MCF 10A (cell line): ENCODE data around the gene PIK3IP1. TPM values are rescaled to one million over a fixed set of nuclear protein-coding genes. Genes with fewer than 3 reads are reported as not detected.
A peak's percentile ranks its signal among the peaks of the same experiment; 100 is the strongest.

Experiments
- BruUV-seq: library from RNA; stranded (reverse); fragments of 400-500 nt; replicated peaks from 2 replicates; lab custom pipeline; 2021; lab: Mats Ljungman, UMichigan
- CTCF ChIA-PET: fragments of 300-600 bp; sonication (Branson Sonifier 250); formaldehyde crosslinking; extraction: SDS; loops from one replicate; lab custom pipeline; 2021; ENCODE audit warnings: antibody characterized with exemption, inconsistent platforms; lab: Yijun Ruan, JAX
- POLR2A ChIA-PET: fragments of 300-600, 350-650 bp; sonication (Branson Sonifier 250); formaldehyde crosslinking; extraction: SDS; loops from one replicate; lab custom pipeline; 2020; ENCODE audit warnings: antibody characterized with exemption, inconsistent platforms; lab: Yijun Ruan, JAX
- DNase-seq: peaks from one replicate; pipeline ENCODE4 v3.0.0-alpha.2; 2018; ENCODE audit not compliant: unreplicated experiment
- H3K27ac Mint-ChIP-seq: one replicate; pipeline ENCODE4 v1.8.0; 2022; ENCODE audit warnings: mild to moderate bottlenecking, low read depth, mixed read lengths; ENCODE audit not compliant: unreplicated experiment
- H3K27me3 Mint-ChIP-seq: one replicate; pipeline ENCODE4 v1.8.0; 2022; ENCODE audit warnings: mixed read lengths; ENCODE audit not compliant: insufficient read depth, unreplicated experiment
- H3K36me3 Mint-ChIP-seq: one replicate; pipeline ENCODE4 v1.8.0; 2022; ENCODE audit warnings: mild to moderate bottlenecking, moderate library complexity, mixed read lengths; ENCODE audit not compliant: insufficient read depth, unreplicated experiment
- H3K4me1 Mint-ChIP-seq: one replicate; pipeline ENCODE4 v1.8.0; 2022; ENCODE audit warnings: mixed read lengths; ENCODE audit not compliant: insufficient read depth, unreplicated experiment
- H3K4me3 Mint-ChIP-seq: one replicate; pipeline ENCODE4 v1.8.0; 2022; ENCODE audit warnings: mild to moderate bottlenecking, moderate library complexity, mixed read lengths; ENCODE audit not compliant: unreplicated experiment
- H3K9me3 Mint-ChIP-seq: one replicate; pipeline ENCODE4 v1.8.0; 2022; ENCODE audit warnings: mixed read lengths; ENCODE audit not compliant: unreplicated experiment
- intact Hi-C: fragments of 100-400 bp; cut with micrococcal nuclease; formaldehyde crosslinking; loops from 2 replicates; pipeline ENCODE4 v1.14.1; 2022
- total RNA-seq: library from RNA; stranded (reverse); gene quantifications from 2 replicates; pipeline ENCODE4 v1.2.3, GENCODE V29; 2022
- TF ChIP-seq, protein P1 (sequence below): fragments of 200-600 bp; IDR thresholded peaks from one replicate; pipeline ENCODE4 v1.8.0; 2022; ENCODE audit warnings: antibody characterized with exemption, mild to moderate bottlenecking; ENCODE audit not compliant: unreplicated experiment

PIK3IP1 gene
- total RNA-seq, 1 experiment from 2014 or later, result 0.93 TPM

DNA sequence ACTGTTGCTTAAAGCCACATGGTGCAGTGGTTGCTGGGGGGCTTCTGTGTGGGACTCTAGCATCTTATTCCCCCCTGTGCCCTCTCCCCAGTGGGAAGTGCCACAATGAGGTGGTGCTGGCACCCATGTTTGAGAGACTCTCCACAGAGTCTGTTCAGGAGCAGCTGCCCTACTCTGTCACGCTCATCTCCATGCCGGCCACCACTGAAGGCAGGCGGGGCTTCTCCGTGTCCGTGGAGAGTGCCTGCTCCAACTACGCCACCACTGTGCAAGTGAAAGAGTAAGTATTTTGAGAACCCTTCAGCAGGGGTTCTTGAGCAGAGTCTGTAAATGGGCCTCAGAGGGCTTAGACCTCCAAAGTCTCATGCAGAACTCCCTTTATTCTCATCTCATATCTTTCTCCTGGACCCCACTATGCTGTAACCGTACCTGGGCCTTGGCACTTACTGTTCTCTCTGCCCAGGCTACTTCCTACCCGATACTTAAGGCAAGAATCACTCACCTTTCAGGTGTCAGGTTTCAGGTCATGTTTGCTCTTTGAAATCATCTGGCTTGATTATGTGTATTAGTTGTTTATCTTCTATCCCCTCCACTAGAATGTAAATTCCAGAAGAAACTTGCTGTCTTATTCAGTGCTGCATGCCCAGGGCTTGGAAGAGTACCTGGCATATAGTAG is 32.4 kb downstream of the PIK3IP1 start:
- POLR2A ChIA-PET, result interaction anchor here (13.1 kb wide), 1 partner anchor 10 kb away, joined by 188 read pairs; no protein-coding TSS in a partner anchor
- intact Hi-C loops, result no loop called here
- Mint-ChIP-seq H3K4me3 (no peak overlapping the region), H3K4me1 (peaks cover 26% of the 10 kb centered on the region), H3K27ac (peak overlapping the region; percentile 33), H3K27me3 (no peaks in the 10 kb centered on the region), H3K36me3 (peaks cover 90% of the 10 kb centered on the region), H3K9me3 (no peaks in the 10 kb centered on the region)
- CTCF ChIA-PET, result interaction anchor here (0.5 to 5.1 kb wide), 2 partner anchors 12 to 50 kb away, joined by 3 to 30 read pairs; no protein-coding TSS in a partner anchor
- DNase-seq, result no peak
- no TSS peak for BruUV-seq
- TF ChIP-seq, protein P1, sequence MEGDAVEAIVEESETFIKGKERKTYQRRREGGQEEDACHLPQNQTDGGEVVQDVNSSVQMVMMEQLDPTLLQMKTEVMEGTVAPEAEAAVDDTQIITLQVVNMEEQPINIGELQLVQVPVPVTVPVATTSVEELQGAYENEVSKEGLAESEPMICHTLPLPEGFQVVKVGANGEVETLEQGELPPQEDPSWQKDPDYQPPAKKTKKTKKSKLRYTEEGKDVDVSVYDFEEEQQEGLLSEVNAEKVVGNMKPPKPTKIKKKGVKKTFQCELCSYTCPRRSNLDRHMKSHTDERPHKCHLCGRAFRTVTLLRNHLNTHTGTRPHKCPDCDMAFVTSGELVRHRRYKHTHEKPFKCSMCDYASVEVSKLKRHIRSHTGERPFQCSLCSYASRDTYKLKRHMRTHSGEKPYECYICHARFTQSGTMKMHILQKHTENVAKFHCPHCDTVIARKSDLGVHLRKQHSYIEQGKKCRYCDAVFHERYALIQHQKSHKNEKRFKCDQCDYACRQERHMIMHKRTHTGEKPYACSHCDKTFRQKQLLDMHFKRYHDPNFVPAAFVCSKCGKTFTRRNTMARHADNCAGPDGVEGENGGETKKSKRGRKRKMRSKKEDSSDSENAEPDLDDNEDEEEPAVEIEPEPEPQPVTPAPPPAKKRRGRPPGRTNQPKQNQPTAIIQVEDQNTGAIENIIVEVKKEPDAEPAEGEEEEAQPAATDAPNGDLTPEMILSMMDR, result no peak

DNA sequence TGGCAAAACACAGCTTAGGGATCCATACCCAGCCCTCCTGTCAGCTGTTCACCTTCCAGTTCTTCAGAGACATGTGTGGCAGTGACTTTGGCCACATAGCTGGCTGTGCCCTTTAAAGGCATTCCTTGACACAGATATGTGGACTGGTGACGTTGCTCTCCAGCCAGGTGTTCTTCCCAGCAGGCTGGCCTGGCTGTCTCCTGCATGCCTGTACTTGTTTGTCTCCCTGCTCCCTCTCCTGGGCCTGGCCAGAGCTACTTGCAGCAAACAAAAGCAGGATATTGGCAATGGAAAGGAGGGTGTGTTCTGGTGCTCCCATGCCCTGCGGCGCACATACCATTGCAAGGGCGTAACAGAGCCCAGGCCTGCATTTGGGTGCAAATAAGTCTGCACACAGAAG is 38.3 kb downstream of the PIK3IP1 start:
- peak; percentile 97 for DNase-seq
- H3K9me3 Mint-ChIP-seq, result no peaks in the 10 kb centered on the region
- H3K36me3 Mint-ChIP-seq, result peaks cover 59% of the 10 kb centered on the region
- CTCF ChIA-PET, result interaction anchor here (0.6 to 4.4 kb wide), 16 partner anchors 9 to 839 kb away, joined by 3 to 55 read pairs (median 4); partner anchors contain the start of genes LIMK2 and SELENOM
- POLR2A ChIA-PET, result interaction anchor here (0.6 to 13.1 kb wide), 29 partner anchors 9 to 285 kb away, joined by 3 to 188 read pairs (median 7); partner anchors contain the start of genes DRG1, LIMK2, MORC2 and PATZ1
- no TSS peak for BruUV-seq
- peak overlapping the region; percentile 94 for H3K27ac Mint-ChIP-seq
- no peaks in the 10 kb centered on the region for H3K27me3 Mint-ChIP-seq
- H3K4me3 Mint-ChIP-seq, result peak overlapping the region; percentile 52
- peaks cover 26% of the 10 kb centered on the region for H3K4me1 Mint-ChIP-seq
- TF ChIP-seq, protein P1, result no peak
- intact Hi-C loops, result loop anchor here (1.0 to 2.0 kb wide), 2 partner anchors 42 to 93 kb away; partner anchors contain the start of genes LIMK2 and RNF185

DNA sequence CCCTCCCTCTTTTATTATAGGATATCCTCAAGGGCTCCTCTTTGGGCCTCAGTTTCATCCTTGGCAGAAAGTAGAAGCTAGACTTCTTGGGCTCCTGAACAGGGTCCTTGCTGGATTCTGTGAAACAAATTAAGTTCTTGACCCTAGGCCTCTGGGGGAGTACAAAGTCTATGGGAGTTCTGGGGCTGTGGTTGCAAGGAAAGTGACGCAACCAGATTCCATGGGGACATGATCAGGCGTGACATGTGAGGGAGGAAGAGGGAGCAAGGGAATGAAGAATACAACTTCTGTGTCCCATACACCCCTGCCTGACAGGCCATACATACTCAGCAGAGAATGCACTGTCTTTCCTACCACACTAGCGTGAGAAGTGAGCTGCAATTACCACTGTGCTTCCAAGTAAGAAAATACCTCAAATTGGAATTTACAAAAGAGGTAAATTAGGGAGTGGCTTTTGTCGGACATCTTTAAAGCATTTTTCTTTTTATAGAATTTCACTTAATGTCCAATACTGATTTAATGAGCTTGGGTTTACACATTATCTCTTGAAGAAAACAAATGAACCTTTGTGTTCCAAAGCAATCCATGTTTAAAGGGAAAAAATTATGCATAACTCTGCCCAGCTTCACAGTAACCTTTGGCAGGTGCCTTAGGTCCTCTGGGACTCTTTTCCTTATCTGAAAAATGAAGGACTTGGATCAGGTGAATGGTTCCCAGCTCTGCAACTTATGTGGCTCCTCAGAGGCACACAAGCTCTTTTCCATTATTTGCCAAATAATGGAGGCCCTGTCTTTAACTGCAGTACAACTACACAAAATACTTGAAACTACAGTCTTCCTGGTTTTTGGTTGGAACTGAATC is 41.3 kb downstream of the PIK3IP1 start:
- H3K27ac Mint-ChIP-seq, result peak overlapping the region; percentile 97
- no peaks in the 10 kb centered on the region for H3K27me3 Mint-ChIP-seq
- peak; percentile 54 for DNase-seq
- BruUV-seq, result no TSS peak
- peak overlapping the region; percentile 85 for H3K4me3 Mint-ChIP-seq
- H3K9me3 Mint-ChIP-seq, result no peaks in the 10 kb centered on the region
- TF ChIP-seq, protein P1, result no peak
- H3K4me1 Mint-ChIP-seq, result peaks cover 20% of the 10 kb centered on the region
- H3K36me3 Mint-ChIP-seq, result peaks cover 42% of the 10 kb centered on the region
- intact Hi-C loops, result no loop called here
- ChIA-PET POLR2A (interaction anchor here (0.7 to 13.1 kb wide), 27 partner anchors 9 to 827 kb away, joined by 3 to 188 read pairs (median 7); partner anchors contain the start of genes MORC2, PATZ1, PIK3IP1 and RNF185), CTCF (interaction anchor here (0.6 to 3.2 kb wide), 14 partner anchors 9 to 163 kb away, joined by 3 to 24 read pairs (median 4); partner anchors contain the start of genes LIMK2, PATZ1, RNF185 and SELENOM)
